Midbrain (tissue), 1 donor: ENCODE results near the gene PPIL1.

Experiments used
- DNase-seq: peaks from one replicate; lab custom pipeline; 2025; lab: John Stamatoyannopoulos, UW

Gene PPIL1

DNA sequence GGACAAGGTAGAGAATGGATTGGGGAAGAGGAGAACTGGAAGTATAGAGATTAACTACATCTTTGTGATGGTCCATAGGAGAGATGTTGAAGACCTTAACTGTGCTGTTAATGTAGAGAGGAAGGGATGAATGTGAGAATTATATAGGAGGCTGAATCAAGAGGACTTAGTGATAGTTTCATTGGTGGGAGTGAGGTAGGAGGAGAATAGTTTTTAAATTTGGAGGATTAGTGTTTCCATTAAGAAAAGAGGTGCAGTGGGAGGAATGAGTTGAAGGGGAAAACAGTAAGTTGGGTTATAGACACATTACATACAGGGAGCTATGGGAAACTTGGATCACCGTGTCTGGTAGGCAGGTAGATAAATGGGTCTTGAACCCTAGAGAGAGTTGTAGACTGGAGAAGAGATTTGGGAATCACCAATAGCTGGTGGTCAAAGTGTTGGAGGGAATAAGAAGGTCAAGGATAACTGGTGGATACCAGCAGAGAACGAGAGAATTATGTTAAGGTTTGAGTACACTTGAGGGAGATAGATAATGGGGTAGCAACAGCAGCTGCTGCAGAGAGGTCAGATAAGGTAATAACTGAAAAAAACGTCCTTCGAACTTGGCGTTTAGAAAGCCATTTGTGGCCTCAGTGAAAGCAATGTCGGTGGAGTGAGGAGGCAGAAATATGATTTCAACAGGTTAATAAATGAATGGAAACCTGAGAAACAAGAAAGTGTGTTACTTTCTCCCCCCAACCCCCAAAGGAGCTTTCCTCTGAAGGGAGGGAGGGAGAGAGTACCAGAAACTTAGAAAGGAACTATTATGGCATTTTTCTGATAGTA lies 14.3 kb upstream of the PPIL1 start:
- DNase-seq: no peak

DNA sequence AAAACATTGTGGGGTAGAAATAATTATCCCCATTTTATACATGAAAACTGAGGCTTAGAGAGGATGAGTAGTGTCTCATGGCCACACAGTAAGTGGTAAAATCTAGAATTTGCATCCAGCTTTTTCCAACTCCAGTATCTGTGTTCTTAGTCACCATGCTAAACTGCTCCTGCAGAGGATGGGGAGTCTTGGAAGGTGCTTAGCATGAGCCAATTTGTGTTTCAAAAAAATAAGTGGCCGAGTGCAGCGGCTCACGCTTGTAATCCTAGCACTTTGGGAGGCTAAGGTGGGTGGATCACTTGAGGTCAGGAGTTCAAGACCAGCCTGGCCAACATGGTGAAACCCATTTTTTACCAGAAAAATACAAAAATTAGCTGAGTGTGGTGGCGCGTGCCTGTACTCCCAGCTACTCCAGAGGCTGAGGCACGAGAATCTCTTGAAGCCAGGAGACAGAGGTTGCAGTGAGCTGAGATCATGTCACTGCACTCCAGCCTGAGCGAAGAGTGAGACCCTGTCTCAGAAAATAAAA lies 13.6 kb upstream of the PPIL1 start:
- no peak for DNase-seq

DNA sequence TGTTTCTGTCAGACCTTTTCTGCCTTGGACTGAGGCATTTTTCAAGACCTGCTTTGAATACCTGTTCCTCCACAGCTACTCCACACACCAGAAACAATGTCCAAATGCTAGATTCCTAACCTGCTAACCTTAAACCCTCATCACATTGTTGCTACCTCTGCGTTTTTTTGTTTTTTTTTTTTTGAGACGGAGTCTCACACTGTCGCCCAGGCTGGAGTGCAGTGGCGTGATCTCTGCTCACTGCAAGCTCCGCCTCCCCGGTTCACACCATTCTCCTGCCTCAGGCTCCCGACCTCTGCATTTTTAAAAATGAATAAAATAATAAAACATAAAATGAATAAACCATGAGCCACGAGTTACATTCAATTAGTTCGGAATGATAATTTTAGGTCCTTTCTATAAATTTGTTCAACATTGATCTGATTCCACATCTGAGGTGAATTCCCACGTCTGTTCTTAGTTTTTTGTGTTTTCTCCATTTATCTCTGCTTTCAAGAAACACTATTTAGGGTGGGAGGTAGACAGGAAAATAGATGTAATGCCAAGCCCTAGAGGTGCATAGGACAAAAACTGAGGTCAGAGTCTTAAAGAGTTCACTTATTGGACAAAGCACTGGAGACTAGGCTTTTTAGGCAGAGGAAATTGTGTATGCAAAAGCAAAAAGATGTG lies 12.5 kb upstream of the PPIL1 start:
- no peak for DNase-seq

DNA sequence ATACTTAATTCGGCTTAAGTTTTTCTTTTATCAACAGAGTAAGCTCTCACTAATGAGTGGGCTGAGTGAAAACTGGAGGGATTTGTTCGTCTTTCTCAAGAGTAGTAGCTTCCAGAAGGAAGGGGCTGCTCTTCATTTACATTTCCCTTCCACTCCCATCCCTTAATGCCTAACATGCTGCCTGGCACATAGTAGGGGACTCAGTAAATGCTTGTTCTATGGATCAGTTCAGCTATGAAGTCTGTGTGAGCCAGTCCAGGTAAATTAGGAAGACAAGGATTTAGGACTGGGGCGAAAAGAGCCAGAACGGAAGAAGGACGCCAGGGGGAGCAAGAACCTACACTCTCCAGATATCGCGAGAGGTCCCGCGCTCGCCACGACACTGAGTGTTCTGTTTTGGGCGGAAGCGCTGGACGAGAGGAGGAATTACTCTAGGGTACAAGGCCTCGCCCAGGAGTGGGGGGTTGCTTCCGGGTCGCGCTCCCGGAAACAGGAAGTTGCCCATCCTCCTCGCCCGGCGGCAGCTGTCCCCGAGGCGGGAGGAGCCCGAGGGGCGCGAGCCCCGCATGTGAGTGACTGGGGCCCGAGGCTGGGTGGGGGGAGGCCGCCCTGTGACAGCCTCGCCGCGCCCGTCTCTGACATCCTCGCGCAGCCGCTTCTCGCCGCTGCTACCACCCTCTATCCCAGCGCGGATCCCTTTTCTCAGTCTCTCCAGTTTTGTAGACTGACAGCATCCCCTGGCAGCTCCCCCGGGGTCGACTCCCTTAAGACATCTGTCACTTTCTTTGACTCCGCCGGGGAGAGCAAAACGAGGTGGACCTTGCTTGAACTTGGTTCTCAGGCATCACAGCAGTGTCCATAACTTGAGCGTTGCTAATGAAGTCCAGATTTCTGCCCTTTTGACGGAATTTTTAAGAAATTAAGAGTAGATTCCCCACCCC lies 11.1 kb upstream of the PPIL1 start, which contains the start of gene C6orf89:
C6orf89 (plus strand) TSS at position 492 of the 941 bp plus-strand sequence. CDS start 13,493 bp downstream, outside the sequence.
- peak; percentile 98 for DNase-seq

DNA sequence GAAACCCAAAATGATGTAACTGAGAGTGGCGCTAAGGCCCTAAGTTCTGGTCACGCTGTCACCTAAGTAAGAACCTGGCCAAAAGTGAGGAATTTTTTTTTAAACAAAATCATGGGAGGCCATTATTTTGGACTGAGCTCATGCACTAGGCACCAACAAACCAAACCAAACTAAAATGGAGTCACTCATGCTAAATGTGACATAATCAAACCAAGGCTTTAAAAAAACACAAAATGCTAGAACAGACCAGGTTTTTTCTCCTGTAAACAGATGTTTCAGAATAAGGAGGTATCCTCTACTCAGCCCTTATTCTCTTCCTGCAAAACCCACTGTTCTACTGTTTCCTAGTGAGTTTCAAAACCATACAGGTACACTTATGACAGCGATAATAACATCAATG lies 10.0 kb upstream of the PPIL1 start:
- DNase-seq: no peak

DNA sequence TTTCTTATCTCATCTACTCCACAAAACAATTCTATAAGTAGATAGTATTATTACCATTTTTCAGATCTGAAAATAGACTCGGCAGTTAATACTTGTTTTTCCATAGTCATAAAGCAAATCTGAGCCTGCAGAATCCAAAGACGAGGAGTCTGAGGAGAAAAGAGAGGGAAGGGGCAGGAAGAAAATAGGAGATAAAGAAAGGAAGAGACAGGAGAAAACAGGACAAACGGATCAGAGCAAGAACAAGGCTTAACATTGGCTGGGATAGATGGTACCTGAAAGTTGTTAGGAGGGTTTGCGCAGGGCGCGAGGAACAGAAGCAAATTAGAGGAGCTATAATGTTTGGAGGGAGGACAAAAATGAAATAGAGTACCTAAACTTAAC lies 639 bp upstream of the PPIL1 start:
- DNase-seq: no peak

DNA sequence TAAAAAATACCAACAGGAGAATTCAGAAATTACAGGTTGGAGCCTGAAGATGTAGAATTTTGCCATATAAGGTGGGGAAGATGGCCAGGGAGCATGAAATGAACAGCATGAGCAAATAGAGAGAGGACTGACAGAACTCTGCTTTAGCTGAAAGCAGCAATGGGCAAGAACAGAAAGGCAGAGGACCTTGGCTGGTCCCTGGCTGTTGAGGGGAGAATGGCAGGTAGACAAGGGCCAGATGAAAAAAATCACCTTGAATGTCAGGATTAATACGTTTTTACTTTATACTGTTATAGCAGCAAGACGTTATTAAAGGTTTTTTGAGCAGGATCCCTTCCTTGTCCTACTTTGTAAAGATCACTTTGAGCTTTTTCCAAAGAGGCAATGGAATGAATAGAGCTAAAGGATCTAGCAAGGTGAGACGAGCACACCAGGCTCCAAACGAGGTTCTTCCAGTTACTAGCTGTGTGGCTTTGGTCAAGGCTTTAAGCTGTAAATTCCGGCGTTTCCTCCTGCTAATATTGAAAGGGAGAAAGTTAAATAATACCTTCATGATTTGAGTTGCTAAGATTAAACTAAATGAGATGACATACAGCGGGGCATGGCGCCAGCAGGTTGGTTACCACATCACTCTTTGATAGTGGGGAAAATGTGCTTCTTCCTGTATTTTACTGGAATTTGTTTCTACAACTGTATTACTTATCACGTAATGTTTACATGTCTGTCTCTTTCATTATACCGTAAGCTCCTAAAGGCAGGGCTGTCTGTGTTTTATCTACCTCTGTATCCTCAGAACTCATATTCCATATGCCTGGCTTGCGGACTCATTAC lies 776 bp downstream of the PPIL1 start:
- no peak for DNase-seq

DNA sequence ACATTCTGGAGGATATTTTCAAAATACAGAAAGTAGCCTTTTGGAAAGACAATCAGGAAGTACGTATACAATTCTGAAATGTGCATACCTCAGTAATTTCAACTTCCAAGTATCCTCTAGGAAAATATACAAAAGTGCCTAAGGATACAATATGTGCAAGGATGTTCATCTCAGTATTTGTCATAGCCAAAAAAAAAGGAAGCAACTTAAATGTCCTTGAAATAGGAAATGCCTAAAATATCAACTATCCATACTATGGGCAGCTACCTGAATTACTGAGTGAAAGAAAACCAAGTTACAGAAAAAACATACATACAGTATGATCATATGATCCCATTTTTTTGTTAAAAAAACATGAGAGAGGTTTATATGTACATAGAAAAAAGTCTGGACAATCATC lies 1.5 kb downstream of the PPIL1 start:
- no peak for DNase-seq

DNA sequence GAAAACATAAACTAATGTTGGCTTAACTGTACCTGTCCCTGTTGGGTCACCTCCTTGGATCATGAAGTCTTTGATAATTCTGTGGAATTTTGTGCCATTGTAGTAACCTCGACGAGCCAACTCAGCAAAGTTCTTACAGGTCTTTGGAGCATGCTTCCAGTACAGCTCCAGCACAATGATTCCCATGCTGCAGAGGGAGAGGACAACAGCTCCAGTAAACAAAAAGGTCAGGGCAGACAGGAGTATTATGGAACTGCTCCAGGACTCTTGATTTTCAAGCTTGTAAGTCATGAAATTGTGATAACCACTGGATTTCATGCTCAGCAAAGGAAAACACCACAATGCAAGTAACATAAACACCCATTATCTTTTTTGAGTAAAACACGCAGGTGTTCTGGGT lies 2.9 kb downstream of the PPIL1 start:
- no peak for DNase-seq

DNA sequence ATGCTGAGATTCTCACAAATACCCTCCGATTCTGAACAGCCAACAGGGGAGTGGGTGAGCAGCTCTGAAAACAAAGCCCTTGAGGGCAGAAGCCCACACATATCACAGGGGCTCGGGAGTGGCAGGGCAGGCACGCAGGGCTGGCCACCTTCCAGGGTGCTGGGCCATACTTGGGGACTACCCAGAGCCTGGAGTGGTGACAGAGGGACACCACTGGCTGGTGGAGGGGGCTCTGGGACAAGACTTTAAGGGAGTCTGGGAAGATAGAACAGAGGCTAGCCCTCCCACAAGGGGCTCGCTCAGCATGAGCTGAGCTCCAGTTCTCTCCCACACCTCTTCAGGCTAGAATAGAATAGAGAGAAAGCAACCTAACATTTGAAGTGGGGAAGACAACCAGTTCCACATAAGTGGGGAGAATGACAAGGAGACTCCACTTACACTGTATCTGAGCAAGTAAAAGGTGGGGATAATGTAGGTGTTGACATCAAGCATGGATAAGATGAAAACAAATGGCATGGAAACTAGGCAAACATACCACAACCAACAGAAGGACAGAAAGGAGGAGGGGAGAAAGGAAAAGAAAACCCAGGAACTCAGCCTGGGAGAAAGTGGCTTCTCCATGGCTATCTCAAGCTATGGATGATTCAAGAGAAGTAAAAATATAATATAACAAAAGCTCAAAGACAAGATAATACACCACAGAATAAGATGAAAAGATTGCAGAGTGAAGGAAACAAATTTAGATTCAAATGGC lies 7.0 kb downstream of the PPIL1 start:
- DNase-seq: no peak

DNA sequence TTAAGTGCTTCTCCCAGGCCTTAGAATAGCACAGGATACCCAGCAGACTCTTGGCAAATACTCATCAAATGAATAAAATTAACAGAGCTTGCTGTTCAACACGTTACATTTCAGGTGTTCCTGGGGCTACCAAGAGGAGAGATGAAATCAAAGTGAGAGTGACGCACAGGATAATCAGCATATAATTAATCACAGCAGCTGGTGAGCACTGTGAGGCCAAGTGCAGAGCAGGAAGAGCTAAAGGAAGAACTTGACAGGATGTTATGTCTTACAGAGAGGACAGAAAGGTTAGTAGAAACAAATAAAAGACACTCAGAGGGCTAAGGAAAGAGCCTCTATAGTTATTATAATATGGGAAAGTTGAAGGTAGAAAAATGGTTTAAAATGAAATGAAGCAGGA lies 8.8 kb downstream of the PPIL1 start:
- DNase-seq: no peak

DNA sequence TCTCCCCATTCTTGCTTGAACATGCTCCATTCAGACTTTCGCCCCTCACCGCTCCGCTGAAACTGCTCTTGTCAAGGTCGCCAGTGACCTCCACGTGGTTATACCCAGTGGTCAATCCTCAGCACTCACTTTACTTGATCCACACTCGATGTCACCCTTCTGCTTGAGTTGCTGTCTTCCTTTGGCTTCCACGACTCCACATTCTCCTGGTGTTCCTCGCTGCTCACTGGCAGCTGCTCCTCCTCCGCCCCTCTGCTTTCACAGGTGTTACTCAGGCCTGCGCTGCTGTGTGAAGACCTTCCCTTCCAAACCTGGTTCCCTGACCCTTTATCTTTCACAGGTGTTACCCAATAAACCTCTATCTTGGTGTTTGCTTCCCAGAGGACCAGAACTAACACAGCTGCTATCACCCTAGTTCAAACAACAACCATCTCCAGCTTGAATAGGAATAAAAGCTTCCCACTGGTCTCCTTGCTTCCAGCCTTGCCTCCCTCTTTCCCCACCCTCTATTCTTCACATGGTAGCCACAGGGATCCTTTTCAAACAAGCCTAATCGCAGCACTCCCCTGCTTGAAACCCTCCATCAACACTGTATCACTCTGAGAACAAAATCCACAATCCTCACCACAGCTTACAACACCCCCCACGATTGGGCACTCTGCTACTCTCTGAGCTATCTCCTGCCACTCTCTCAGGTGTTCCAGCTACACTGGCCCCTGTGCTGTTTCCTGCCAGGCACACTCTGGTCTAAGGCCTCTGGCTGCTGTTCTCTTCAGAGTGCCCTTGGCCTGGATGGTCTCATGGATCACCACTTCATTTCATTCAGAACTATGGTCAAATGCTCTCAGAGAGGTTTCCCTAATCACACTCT lies 10.7 kb downstream of the PPIL1 start:
- no peak for DNase-seq

DNA sequence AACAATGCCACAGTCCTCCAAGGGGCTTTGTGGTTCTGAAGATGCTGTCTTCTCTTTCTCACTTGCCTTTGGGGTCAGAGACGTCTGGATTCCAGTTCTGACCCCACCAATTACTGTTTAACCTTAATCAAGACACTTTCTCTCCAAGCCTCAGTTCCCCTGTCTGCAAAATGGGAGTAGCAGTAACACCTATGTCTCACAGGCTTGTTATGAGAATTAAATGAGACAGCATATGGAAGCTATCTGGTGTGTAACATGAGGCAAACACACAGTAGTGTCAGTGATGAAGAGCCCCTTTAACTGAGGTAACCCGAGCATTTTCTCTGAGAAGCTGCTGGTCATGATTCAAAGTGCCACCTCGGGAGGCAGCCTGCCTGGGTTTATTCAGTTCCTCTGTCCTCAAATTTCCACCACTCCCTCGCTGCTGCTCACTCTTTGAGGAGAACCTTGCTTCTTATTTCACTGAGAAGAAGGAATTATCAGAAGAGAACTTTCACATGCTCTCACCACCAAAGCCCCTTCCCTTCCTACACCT lies 11.7 kb downstream of the PPIL1 start:
- DNase-seq: no peak

DNA sequence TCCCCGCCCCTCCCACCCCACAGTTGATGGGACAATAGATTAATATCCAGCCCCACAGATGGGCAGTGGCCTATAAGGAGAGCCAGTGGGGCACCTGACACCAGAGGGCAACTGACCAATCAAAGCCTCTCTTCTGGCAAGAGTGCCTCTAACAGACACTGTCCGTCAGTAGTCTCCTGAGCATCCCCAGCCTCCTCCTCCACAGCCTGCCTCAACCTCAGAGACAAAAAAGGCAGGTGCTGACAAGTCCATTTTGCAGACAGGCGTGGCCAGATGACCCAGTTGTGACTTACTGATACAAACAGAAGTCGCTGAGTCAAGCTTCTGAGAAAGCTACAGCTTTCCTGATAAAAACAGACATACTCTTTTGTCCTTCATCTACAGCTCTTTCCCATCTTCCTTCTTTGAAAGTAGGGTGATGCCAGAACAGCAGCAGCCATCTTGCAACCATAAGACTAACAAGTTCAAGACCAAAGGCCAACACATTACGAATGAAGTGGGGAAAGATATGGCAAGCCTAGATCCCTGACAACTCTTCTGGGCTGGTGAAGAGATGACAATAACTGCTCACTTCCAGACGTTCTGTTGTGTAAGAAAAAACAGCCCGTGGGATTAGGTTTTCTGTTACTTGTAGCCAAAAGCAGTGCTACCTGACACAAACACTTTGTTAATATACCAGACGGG lies 12.3 kb downstream of the PPIL1 start:
- no peak for DNase-seq

DNA sequence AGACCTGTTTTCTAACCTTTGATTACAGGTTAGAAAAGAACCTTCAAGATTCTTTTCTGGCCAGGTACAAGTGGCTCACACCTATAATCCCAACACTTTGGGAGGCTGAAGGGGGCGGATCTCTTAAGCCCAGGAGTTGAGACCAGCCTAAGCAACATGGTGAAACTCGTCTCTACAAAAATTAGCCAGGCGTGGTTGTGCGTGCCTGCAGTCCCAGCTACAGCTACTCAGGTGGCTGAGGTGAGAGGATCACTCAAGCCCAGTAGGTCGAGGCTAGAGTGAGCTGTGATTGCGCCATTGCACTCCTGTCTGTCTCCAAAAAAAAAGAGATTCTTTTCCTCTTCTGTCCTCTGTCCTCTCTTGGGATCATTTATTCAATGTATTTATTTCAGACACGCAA lies 14.5 kb downstream of the PPIL1 start:
- DNase-seq: no peak

DNA sequence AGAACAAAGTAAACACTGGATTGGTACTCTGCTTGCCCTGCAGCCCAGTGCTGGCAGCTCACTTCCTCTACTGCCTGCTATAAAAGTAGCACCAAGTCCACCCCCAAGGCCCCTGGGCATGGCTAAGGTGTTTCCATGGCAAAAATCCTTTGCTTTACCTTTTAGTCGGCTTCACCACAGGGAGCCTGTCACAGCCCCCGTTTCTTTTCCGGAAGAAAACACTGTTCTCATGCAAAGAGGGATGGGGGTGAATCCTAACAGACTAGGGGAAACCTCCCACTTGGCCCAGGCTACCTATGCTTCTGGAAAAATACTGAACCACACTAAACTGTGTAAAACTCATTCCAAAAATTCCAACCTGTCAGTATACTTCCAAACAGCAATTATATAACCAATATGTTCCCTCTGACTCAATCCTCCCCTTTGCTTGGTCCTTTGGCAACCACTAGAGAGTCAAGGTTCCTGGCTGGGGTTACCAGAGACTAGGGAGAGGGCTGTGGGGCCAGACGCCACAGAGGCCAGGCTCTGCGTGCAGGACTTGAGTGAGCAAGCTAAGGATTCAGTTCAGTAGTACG lies 16.1 kb downstream of the PPIL1 start:
- no peak for DNase-seq

DNA sequence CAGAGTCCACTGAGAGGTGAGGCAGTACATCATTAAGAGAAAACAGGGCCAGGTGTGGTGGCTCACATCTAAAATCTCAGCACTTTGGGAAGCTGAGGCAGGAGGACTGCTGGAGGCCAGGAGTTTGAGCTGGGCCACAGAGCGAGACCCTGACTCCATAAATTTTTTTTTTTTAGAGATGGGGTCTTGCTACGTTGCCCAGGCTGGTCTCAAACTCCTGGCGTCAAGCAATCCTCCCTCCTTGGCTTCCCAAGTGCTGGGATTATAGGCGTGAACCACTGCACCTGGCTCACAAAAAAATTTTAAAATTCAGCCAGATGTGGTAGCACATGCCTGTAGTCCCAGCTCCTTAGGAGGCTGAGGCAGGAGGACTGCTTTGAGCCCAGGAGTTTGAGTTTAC lies 17.3 kb downstream of the PPIL1 start:
- no peak for DNase-seq

DNA sequence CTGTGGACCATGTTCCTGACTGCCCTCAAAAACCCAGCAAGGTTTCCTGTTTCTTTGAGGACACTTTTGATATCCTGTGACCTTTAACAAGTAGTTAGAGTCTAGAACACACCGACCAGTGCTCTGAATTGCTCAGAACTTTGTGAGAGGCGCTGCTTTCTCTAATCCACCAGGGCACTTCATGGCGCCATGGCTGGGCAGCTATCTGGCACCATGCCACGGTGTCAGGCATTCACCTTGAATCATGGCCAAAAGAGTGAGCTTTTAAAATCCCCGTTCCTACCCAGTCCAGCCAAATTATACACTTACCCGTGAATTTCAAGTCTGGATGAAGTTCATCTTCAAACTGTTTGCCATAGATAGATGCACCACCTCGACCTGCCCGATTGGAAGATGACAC lies 18.3 kb downstream of the PPIL1 start:
- no peak for DNase-seq
